ENCODE data around the gene DCTPP1. TPM values are rescaled to one million over a fixed set of nuclear protein-coding genes. Genes with fewer than 3 reads are reported as not detected.

The DCTPP1 gene
- total and polyA plus RNA-seq, 9 of the 15 experiments (the other 6 are each of a cell fraction or from before 2014, with no cell fraction given), result 45.0 to 132 (median 80.6) TPM

GRCh38 chr16:30444231-30445148, 14.7 kb upstream of the DCTPP1 start (continued):
- TF ChIP-seq ZBTB9 (CRISPR knock-in tag; IDR thresholded peaks at IDR 0.05), result peak; percentile 16; the same call in 1 of the 2 replicates
- TF ChIP-seq TCF7 (IDR thresholded peaks at IDR 0.05; ENCODE audit: borderline replicate concordance), result no peak
- TF ChIP-seq ZBTB34 (CRISPR knock-in tag; IDR thresholded peaks at IDR 0.05), result no peak
- TF ChIP-seq FOXA1 (IDR thresholded peaks at IDR 0.05; ENCODE audit: borderline replicate concordance), result no peak
- TF ChIP-seq, protein P1, sequence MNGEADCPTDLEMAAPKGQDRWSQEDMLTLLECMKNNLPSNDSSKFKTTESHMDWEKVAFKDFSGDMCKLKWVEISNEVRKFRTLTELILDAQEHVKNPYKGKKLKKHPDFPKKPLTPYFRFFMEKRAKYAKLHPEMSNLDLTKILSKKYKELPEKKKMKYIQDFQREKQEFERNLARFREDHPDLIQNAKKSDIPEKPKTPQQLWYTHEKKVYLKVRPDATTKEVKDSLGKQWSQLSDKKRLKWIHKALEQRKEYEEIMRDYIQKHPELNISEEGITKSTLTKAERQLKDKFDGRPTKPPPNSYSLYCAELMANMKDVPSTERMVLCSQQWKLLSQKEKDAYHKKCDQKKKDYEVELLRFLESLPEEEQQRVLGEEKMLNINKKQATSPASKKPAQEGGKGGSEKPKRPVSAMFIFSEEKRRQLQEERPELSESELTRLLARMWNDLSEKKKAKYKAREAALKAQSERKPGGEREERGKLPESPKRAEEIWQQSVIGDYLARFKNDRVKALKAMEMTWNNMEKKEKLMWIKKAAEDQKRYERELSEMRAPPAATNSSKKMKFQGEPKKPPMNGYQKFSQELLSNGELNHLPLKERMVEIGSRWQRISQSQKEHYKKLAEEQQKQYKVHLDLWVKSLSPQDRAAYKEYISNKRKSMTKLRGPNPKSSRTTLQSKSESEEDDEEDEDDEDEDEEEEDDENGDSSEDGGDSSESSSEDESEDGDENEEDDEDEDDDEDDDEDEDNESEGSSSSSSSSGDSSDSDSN (IDR thresholded peaks at IDR 0.05; ENCODE audit: borderline replicate concordance in 1 of 2, low read depth in 2 of 2, low read length in 2 of 2), result no peak
- no peak for TF ChIP-seq ZNF146 (CRISPR knock-in tag; IDR thresholded peaks at IDR 0.05; ENCODE audit: unreplicated experiment)
- TF ChIP-seq ARHGAP35 (IDR thresholded peaks at IDR 0.05; ENCODE audit: partially characterized antibody), result no peak
- 0 out of 4 replicates have a peak, but pooled peaks of 1 of the 2 experiments have one; percentile 45 for TF ChIP-seq CSDE1 (IDR thresholded peaks at IDR 0.05)
- no peak for TF ChIP-seq PHB2 (IDR thresholded peaks at IDR 0.05; ENCODE audit: low read depth)
- TF ChIP-seq POLR3G (IDR thresholded peaks at IDR 0.05; ENCODE audit: extremely low read depth, insufficient read length, insufficient replicate concordance), result no peak
- no peak for TF ChIP-seq CAMTA2 (CRISPR knock-in tag; conservative IDR thresholded peaks at IDR 0.05)
- 0 out of 2 replicates have a peak, but pooled peaks have one; percentile 38 for TF ChIP-seq ZNF431 (CRISPR knock-in tag; IDR thresholded peaks at IDR 0.05)
- TF ChIP-seq ZNF217 (CRISPR knock-in tag; IDR thresholded peaks at IDR 0.05), result no peak
- no peak for TF ChIP-seq POLR3A (IDR thresholded peaks at IDR 0.05; ENCODE audit: borderline replicate concordance, extremely low read depth, insufficient read depth, insufficient read length)
- TF ChIP-seq, protein P2, sequence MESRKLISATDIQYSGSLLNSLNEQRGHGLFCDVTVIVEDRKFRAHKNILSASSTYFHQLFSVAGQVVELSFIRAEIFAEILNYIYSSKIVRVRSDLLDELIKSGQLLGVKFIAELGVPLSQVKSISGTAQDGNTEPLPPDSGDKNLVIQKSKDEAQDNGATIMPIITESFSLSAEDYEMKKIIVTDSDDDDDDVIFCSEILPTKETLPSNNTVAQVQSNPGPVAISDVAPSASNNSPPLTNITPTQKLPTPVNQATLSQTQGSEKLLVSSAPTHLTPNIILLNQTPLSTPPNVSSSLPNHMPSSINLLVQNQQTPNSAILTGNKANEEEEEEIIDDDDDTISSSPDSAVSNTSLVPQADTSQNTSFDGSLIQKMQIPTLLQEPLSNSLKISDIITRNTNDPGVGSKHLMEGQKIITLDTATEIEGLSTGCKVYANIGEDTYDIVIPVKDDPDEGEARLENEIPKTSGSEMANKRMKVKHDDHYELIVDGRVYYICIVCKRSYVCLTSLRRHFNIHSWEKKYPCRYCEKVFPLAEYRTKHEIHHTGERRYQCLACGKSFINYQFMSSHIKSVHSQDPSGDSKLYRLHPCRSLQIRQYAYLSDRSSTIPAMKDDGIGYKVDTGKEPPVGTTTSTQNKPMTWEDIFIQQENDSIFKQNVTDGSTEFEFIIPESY (CRISPR knock-in tag; IDR thresholded peaks at IDR 0.05), result peak; percentile 36; the same call in 1 of the 2 replicates
- TF ChIP-seq EGR1 (conservative IDR thresholded peaks at IDR 0.05), result no peak
- TF ChIP-seq SFPQ (IDR thresholded peaks at IDR 0.05; ENCODE audit: low read depth, low read length), result no peak
- no peak for TF ChIP-seq TAF7 (tag; IDR thresholded peaks at IDR 0.05)

Data from K562 (cell line).